SH-SY5Y (cell line): ENCODE results near the gene INTS6.

ENCODE experiments used
- GATA2 ChIP-seq: IDR thresholded peaks from 2 replicates; pipeline ENCODE4 v1.6.1; 2011; ENCODE audit warnings: mild to moderate bottlenecking, low read depth, low read length
- GATA3 ChIP-seq: IDR thresholded peaks from 2 replicates; pipeline ENCODE4 v1.6.1; 2011; ENCODE audit warnings: low read depth, mild to moderate bottlenecking, low read length, moderate library complexity

DNA sequence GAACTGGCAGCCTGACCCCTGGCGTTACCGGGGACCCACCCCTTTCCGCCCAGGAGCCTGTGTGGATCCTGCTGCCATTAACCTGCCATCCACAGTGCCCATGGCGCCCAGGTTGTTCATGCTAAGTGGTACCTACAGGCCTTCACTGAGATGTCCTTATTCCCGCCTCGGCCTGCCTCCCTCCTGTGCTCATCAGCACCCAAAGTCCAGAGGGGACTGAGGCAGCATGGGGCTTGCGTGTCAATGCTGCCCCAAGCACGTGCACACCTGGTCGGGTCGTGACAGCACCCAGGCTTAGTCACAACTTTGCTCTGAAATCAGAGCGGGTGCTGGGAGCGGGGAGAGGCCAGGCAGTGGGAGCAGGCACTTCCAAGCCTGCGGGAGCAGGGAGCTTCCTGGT is 3.7 kb upstream of the INTS6 start:
- TF ChIP-seq GATA2: no peak
- no peak for TF ChIP-seq GATA3
